Measurements from ENCODE around the gene TAB2.
A peak's percentile ranks its signal among the peaks of the same experiment; 100 is the strongest.
"Not testable (repeated sequence)": the region's sequence is repeated elsewhere in the genome, so short reads cannot be mapped to it uniquely, and the experiment has no call there.

Gene TAB2

GRCh38 chr6:149313070-149313469 lies 4.4 kb upstream of the TAB2 start:
- no peak for DNase-seq

GRCh38 chr6:149313861-149314260 lies 3.7 kb upstream of the TAB2 start:
- DNase-seq = no peak

- no peak for DNase-seq
Measured at GRCh38 chr6:149314325-149314905, 3.1 kb upstream of the TAB2 start.

- DNase-seq = no peak
Measured at GRCh38 chr6:149316108-149316727, 1.3 kb upstream of the TAB2 start.

GRCh38 chr6:149316740-149317643 lies 520 bp upstream of the TAB2 start:
- peak; percentile 85 for DNase-seq

GRCh38 chr6:149318581-149319286 lies 1.2 kb downstream of the TAB2 start:
- no peak for DNase-seq

GRCh38 chr6:149319422-149319821 lies 1.9 kb downstream of the TAB2 start:
- DNase-seq = no peak

- DNase-seq = not testable (repeated sequence)
Measured at GRCh38 chr6:149320016-149320415, 2.5 kb downstream of the TAB2 start.

GRCh38 chr6:149320796-149321195 lies 3.3 kb downstream of the TAB2 start:
- DNase-seq = no peak

- DNase-seq = no peak
Measured at GRCh38 chr6:149323353-149323752, 5.8 kb downstream of the TAB2 start.

- no peak for DNase-seq
Measured at GRCh38 chr6:149323925-149324324, 6.4 kb downstream of the TAB2 start.

GRCh38 chr6:149324428-149324827 lies 6.9 kb downstream of the TAB2 start:
- no peak for DNase-seq

GRCh38 chr6:149325648-149326236 lies 8.2 kb downstream of the TAB2 start:
- no peak for DNase-seq

GRCh38 chr6:149327638-149328037 lies 10.1 kb downstream of the TAB2 start:
- DNase-seq = no peak

GRCh38 chr6:149328083-149328482 lies 10.6 kb downstream of the TAB2 start:
- DNase-seq = no peak

- DNase-seq = no peak
Measured at GRCh38 chr6:149329529-149329928, 12.0 kb downstream of the TAB2 start.

- no peak for DNase-seq
Measured at GRCh38 chr6:149330133-149330532, 12.6 kb downstream of the TAB2 start.

- no peak for DNase-seq
Measured at GRCh38 chr6:149331043-149331807, 13.7 kb downstream of the TAB2 start.

GRCh38 chr6:149331871-149332270 lies 14.4 kb downstream of the TAB2 start:
- no peak for DNase-seq

GRCh38 chr6:149332602-149333265 lies 15.2 kb downstream of the TAB2 start:
- no peak for DNase-seq

- no peak for DNase-seq
Measured at GRCh38 chr6:149333266-149333620, 15.7 kb downstream of the TAB2 start.

- DNase-seq = no peak
Measured at GRCh38 chr6:149334201-149334600, 16.7 kb downstream of the TAB2 start.

All from effector CD4-positive, alpha-beta T cell (primary cell).